PC-3 (cell line): ENCODE results near the gene SRGAP3. TPM values are rescaled to one million over a fixed set of nuclear protein-coding genes. Genes with fewer than 3 reads are reported as not detected.

Experiments used
- ATAC-seq: fragments of 200-7000 bp; cut with Tn5 transposase; 2 replicates; pipeline ENCODE4 v1.9.1; 2020; ENCODE audit warnings: mild to moderate bottlenecking, moderate library complexity
- BruUV-seq: library from RNA; stranded (reverse); fragments of 400-500 nt; replicated peaks from 2 replicates; lab custom pipeline; 2021; lab: Mats Ljungman, UMichigan
- CTCF ChIA-PET: fragments of 300-600 bp; sonication (Branson Sonifier 250); formaldehyde crosslinking; loops from one replicate; lab custom pipeline; 2022; ENCODE audit warnings: antibody characterized with exemption; lab: Charles Lee
- POLR2A ChIA-PET: fragments of 300-600 bp; sonication (Branson Sonifier 250); formaldehyde crosslinking; loops from one replicate; lab custom pipeline; 2022; ENCODE audit warnings: antibody characterized with exemption; ENCODE audit not compliant: unreplicated experiment; lab: Charles Lee
- DNase-seq: peaks from one replicate; pipeline ENCODE4 v3.0.0-alpha.2; 2015
- H2AFZ ChIP-seq: fragments of 300-600 bp; sonication (generic); 2 replicates; pipeline ENCODE4 v1.6.0; 2016; ENCODE audit warnings: antibody characterized with exemption, low read length
- H3F3A ChIP-seq: fragments of 300-600 bp; sonication (generic); one replicate; pipeline ENCODE4 v1.6.0; 2017; ENCODE audit warnings: antibody characterized with exemption, low read length, control low read depth, mild to moderate bottlenecking; ENCODE audit not compliant: unreplicated experiment
- H3K27ac ChIP-seq: fragments of 300-600 bp; sonication (generic); 2 replicates; pipeline ENCODE4 v1.5.1; 2016; ENCODE audit warnings: mild to moderate bottlenecking, low read length
- H3K27me3 ChIP-seq: fragments of 300-600 bp; sonication (generic); 2 replicates; pipeline ENCODE4 v1.6.1; 2016; ENCODE audit warnings: low read length, mixed read lengths
- H3K36me3 ChIP-seq: fragments of 300-600 bp; sonication (generic); 2 replicates; pipeline ENCODE4 v1.6.1; 2016; ENCODE audit warnings: low read depth, mixed run types, low read length, mixed read lengths
- H3K4me1 ChIP-seq: fragments of 300-600 bp; sonication (generic); 2 replicates; pipeline ENCODE4 v1.5.1; 2016; ENCODE audit warnings: low read length; ENCODE audit not compliant: insufficient read depth
- H3K4me2 ChIP-seq: fragments of 300-600 bp; sonication (generic); 2 replicates; pipeline ENCODE4 v1.6.0; 2016; ENCODE audit warnings: low read length
- H3K4me3 ChIP-seq: fragments of 300-600 bp; sonication (generic); 2 replicates; pipeline ENCODE4 v1.5.1; 2016; ENCODE audit warnings: mild to moderate bottlenecking, low read length, mixed read lengths
- H3K79me2 ChIP-seq: fragments of 300-600 bp; sonication (generic); 2 replicates; pipeline ENCODE4 v1.6.1; 2017; ENCODE audit warnings: low read length, mixed read lengths
- H3K9ac ChIP-seq: fragments of 300-600 bp; sonication (generic); 2 replicates; pipeline ENCODE4 v1.6.0; 2016; ENCODE audit warnings: mild to moderate bottlenecking, low read length
- H3K9me2 ChIP-seq: fragments of 300-600 bp; sonication (generic); replicated peaks from 2 replicates; pipeline ENCODE4 v1.6.1; 2016; ENCODE audit warnings: mixed run types, low read length, mixed read lengths
- H3K9me3 ChIP-seq: fragments of 300-600 bp; sonication (generic); 2 replicates; pipeline ENCODE4 v1.6.1; 2016; ENCODE audit warnings: low read length, mixed read lengths
- H4K20me1 ChIP-seq: fragments of 300-600 bp; sonication (generic); 2 replicates; pipeline ENCODE4 v1.6.1; 2016; ENCODE audit warnings: low read length, mixed read lengths
- CTCF ChIP-seq: fragments of 300-600 bp; sonication (generic); conservative IDR thresholded peaks from 2 replicates; pipeline ENCODE4 v1.5.1; 2017; ENCODE audit warnings: antibody characterized with exemption, low read depth, mild to moderate bottlenecking, low read length
- EZH2 ChIP-seq: fragments of 300-600 bp; sonication (generic); IDR thresholded peaks from one replicate; pipeline ENCODE4 v1.6.1; 2017; ENCODE audit warnings: antibody characterized with exemption, mild to moderate bottlenecking, low read length; ENCODE audit not compliant: unreplicated experiment
- EZH2phosphoT487 ChIP-seq: fragments of 300-600 bp; sonication (generic); IDR thresholded peaks from 2 replicates; pipeline ENCODE4 v1.6.1; 2018; ENCODE audit warnings: mild to moderate bottlenecking, antibody characterized with exemption, low read length, borderline replicate concordance
- intact Hi-C: fragments of 100-400 bp; cut with micrococcal nuclease; formaldehyde crosslinking; loops from 2 replicates; pipeline ENCODE4 v1.9.0; 2023
- total RNA-seq: library from RNA; depleted of rRNA; stranded (reverse); fragments of >200 nt; gene quantifications from 2 replicates; pipeline ENCODE4 v1.2.3, GENCODE V29; 2014

The SRGAP3 gene
- total RNA-seq, 1 experiment from 2014 or later: 7.5 TPM

DNA sequence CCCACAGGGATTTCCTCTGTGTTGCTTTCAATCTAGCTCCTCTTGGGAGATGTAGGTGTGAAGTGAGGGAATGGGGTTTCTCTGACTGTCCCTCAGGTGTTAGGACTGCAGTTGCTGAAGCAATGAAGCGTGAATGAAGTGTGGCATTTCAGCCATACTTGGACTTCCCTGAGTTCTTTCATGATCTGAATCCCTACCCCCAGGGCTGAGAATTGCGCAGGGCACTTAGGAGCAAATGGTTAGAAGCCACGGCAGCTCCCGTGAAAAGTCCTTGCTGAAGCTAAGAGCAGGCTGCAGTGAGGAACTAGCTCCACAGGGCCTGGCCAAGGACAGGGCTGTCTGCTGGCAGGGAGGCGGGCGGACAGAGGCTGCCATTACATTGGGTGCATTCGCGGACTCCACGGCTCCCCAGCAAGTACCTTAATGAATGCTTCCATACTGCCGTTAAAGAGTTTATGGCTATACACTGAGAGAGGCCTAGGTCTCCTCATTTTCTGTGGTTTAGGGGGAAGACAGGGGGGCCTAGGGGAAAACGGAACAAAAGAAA, 217.1 kb downstream of the SRGAP3 start:
- Histone ChIP-seq H2AFZ (no peak overlapping the region), H3K27me3 (no peaks in the 10 kb centered on the region), H3F3A (no peaks in the 10 kb centered on the region), H3K27ac (no peak overlapping the region), H3K4me3 (no peak overlapping the region), H3K36me3 (no peaks in the 10 kb centered on the region), H3K79me2 (no peaks in the 10 kb centered on the region), H3K9me3 (no peaks in the 10 kb centered on the region), H3K4me1 (no peaks in the 10 kb centered on the region), H3K4me2 (no peak overlapping the region), H3K9ac (no peak overlapping the region), H3K9me2 (no peaks in the 10 kb centered on the region), H4K20me1 (no peaks in the 10 kb centered on the region)
- no TSS peak for BruUV-seq
- no peak for DNase-seq
- ATAC-seq: no peak
- TF ChIP-seq EZH2phosphoT487: no peak
- TF ChIP-seq CTCF: no peak
- TF ChIP-seq EZH2: no peak
- CTCF ChIA-PET: no interaction called here
- intact Hi-C loops: no loop called here
- POLR2A ChIA-PET: no interaction called here

DNA sequence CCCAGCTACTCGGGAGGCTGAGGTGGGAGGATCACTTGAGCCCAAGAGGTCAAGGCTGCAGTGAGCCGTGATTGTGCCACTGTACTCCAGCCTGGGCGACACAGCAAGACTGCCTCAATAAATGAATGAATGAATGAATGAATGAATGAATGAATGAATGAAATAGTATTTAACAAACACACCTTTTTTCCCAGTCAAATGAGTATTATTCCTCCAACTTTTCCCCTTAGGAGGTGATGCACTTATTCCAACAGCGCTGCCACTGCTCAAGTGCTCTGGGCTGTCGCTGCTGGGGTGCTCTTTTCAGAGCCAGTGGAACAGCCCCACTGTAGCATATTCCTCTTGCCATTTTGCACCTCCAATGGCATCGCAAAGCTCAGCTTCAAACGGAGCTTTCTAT, 219.4 kb downstream of the SRGAP3 start:
- Histone ChIP-seq H3K9me3 (no peaks in the 10 kb centered on the region), H3K9me2 (no peaks in the 10 kb centered on the region), H3K9ac (no peak overlapping the region), H3F3A (no peaks in the 10 kb centered on the region), H3K4me1 (no peaks in the 10 kb centered on the region), H3K27ac (no peak overlapping the region), H2AFZ (no peak overlapping the region), H3K27me3 (no peaks in the 10 kb centered on the region), H3K36me3 (no peaks in the 10 kb centered on the region), H3K4me3 (no peak overlapping the region), H3K79me2 (no peaks in the 10 kb centered on the region), H4K20me1 (no peaks in the 10 kb centered on the region), H3K4me2 (no peak overlapping the region)
- intact Hi-C loops: no loop called here
- POLR2A ChIA-PET: no interaction called here
- CTCF ChIA-PET: interaction anchor here (0.7 kb wide), 1 partner anchor 58 kb away, joined by 3 read pairs; no protein-coding TSS in a partner anchor
- no TSS peak for BruUV-seq
- ATAC-seq (no peak), DNase-seq (no peak)
- TF ChIP-seq EZH2: no peak
- no peak for TF ChIP-seq EZH2phosphoT487
- no peak for TF ChIP-seq CTCF

GRCh38 chr3:9028134-9028533, 221.3 kb downstream of the SRGAP3 start:
- Histone ChIP-seq H3K4me1 (no peaks in the 10 kb centered on the region), H3K27me3 (no peaks in the 10 kb centered on the region), H2AFZ (no peak overlapping the region), H4K20me1 (no peaks in the 10 kb centered on the region), H3K27ac (no peak overlapping the region), H3K4me3 (no peak overlapping the region), H3K9me3 (no peaks in the 10 kb centered on the region), H3K9me2 (no peaks in the 10 kb centered on the region), H3F3A (no peaks in the 10 kb centered on the region), H3K4me2 (no peak overlapping the region), H3K36me3 (no peaks in the 10 kb centered on the region), H3K9ac (no peak overlapping the region), H3K79me2 (no peaks in the 10 kb centered on the region)
- no peak for TF ChIP-seq CTCF
- no peak for TF ChIP-seq EZH2phosphoT487
- TF ChIP-seq EZH2: no peak
- intact Hi-C loops: no loop called here
- CTCF ChIA-PET: no interaction called here
- BruUV-seq: no TSS peak
- no peak for ATAC-seq
- POLR2A ChIA-PET: no interaction called here
- no peak for DNase-seq
